GM19455 (cell line): Measurements from ENCODE around the gene PRPF18.
A peak's percentile ranks its signal among the peaks of the same experiment; 100 is the strongest.
"Not testable (repeated sequence)": the region's sequence is repeated elsewhere in the genome, so short reads cannot be mapped to it uniquely, and the experiment has no call there.

ENCODE experiments used
- ATAC-seq: cut with Tn5 transposase; IDR thresholded peaks from one replicate; pipeline ENCODE4 v1.9.1; 2021; ENCODE audit not compliant: unreplicated experiment

Gene PRPF18

DNA sequence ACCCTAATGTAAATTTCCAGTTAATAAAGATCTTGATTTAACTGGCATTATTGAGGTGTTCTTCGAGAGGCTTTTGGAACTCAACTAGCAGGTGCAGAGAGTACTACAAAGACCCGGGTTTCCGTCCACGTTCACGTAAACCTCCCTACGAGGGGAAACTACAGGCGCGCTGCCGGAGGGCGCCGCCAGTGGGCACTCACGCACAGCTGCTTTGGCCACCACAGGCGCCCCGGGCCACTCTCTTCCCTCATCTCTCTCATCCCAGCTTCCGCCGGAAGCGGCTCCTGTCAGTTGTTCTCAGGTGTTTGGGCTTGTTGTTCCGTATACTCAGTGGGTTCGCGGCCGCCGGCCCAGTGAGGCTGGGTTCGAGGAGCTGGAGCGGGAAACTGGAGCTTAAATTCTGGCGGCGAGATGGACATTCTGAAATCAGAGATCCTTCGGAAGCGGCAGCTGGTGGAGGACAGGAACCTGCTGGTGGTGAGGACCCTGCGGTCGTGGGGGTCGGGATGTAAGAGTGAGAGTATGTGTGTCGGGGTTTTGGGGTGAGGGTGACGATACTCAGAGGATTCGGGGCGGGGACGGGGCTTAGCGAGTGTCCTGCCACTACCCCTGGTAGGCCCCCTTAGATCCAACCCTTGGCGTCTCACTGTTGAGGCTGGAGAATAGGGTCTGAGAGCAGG is at the start of gene PRPF18:
TSS of gene PRPF18 (plus strand) at position 290 of the 680 bp plus-strand sequence. CDS start at position 412, 122 bp downstream.
- ATAC-seq = peak; percentile 99

- ATAC-seq = not testable (repeated sequence)
Observed at GRCh38 chr10:13537985-13538384, 48.8 kb upstream of the PRPF18 start.

DNA sequence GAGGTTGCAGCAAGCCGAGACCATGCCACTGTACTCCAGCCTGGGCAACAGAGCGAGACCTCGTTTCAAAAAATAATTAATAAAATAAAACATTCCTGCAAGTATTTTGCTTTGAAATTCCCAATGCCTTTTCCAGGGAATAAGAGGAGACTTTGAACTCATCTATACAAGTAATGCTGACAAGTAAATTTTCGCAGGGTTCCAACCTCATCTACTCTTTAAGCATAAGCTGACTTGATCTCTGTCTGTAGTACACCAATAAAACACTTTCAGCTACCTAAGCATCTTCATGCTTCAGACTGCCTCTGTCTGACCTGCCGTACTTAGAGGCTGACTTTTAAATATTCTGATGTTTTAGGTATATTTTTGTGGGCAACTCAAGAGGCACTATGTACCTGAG is 44.2 kb upstream of the PRPF18 start:
- no peak for ATAC-seq

GRCh38 chr10:13550802-13551201 is 36.0 kb upstream of the PRPF18 start:
- no peak for ATAC-seq

- no peak for ATAC-seq
Observed at GRCh38 chr10:13555884-13556510, 30.8 kb upstream of the PRPF18 start.

DNA sequence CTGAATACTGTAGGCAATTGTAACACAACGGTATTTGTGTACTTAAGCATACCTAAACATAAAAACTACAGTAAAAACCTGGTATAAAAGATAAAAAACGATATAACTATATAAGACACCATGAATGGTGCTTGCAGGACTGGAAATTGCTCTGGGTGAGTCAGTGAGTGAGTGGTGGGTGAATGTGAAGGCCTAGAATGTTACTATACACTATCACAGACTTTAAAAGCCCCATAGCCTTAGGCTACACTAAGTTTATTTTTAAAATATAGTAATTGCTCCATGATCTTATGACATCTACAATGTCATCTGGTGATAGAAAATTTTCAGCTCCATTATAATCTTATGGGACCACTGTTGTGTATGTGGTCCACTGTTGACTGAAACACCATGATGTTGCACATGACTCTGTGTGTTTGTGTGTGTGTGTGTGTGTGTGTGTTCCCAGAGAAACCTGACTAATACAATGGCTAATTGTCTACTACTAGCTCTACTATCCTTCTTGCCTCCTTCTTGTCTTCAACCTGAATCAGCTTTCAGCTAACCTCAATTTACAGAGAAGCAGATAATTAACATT is 27.6 kb upstream of the PRPF18 start:
- ATAC-seq = no peak

DNA sequence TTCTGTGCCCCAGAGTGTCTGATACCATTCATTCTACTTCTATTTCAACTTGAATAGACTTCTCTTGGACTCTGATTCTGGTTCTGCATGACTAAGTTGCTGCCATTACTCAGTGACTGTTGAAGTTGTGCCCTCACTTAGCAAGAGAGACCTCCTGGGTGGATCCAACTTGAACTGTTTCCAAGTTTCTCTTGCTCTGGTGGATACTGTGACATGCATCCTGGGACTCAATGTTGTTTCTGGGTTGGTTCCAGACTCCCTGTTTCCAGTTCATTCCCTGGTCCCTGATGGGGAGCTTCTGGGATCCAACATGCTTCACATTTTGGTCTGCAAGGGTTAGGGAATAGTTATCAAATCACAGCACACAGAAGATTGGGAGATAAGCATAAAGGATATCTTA is 26.2 kb upstream of the PRPF18 start:
- no peak for ATAC-seq

GRCh38 chr10:13563481-13564445 is 23.0 kb upstream of the PRPF18 start:
- ATAC-seq = no peak

DNA sequence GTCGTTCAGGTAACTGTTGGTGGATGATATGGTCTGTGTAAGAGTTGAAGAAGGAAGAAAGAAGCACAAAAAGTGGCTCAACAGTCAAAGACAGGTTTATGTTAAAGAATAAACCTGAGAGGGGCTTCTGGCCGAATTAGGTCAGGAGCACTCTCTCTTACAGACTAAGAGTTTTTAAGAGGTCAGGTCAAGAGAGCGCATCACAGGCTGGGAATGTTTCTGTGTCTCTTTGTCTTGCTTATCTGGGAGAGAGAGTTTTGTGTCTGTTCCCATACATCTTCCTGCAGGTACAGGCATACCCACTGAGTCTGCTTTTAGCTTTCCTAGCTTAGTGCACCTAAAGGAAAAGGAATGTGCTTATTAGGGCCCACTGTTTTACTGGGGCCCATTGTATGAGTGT is 22.2 kb upstream of the PRPF18 start:
- ATAC-seq = no peak

GRCh38 chr10:13567030-13567429 is 19.7 kb upstream of the PRPF18 start:
- no peak for ATAC-seq

GRCh38 chr10:13571541-13571940 is 15.2 kb upstream of the PRPF18 start:
- ATAC-seq = no peak

DNA sequence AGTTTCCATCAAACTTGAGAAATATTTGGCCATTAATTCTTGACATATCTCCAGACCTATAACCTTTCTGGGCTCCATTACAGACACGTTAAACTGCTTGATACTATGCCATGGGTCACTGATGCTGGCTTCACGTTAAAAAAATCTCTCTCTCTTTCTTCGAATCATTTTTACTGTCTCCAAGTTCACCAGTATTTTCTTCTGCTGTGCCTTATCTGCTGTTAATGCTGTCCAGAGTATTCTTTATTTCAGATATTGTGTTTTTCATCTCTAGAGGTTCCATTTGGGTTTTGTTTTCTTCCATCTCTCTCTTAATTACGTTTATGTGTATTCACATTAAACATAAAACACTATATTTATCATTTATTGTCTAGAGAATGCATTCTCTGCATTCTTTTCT is 12.8 kb upstream of the PRPF18 start:
- ATAC-seq = no peak

DNA sequence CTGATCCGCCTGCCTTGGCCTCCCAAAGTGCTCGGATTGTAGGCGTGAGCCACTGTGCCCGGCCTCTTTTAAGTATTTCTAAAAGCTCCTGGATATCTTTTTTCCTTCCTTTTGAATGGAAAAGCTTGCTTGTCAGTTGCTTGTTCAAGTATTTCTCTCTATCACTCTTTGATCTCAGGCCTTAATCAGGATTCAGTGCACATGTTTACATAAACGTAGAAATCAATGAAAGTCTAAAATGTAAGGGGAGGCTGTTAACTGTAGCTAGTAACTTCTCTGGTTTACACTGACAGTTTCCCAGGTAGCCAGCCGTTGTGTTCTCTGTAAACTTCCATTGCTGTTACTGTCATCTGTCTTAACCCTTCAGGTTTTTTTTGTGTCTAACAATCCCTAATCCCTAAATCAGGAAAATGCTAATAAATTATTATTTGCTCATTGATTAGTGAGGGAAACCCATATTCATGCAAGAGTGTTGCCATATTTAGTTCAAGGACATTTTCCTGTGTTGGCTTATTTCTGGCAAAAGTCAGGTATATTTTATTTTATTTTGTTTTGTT is 1.5 kb upstream of the PRPF18 start:
- no peak for ATAC-seq

DNA sequence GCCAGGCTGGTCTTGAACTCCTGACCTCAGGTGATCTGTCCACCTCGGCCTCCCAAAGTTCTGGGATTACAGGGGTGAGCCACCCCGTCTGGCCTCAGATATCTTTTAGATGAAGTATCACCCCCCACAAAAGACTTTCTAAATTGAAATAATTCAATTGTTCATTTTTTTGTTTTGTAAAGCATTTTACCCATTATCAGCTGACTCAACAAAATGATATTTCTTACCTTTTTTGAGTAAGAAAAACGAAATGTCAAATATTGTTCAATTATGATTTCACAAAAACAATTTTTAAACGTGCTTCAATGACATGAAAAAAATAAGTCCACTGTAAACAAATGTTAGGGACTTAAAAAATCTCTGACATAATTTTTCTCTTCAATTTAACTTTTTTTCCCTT is 822 bp upstream of the PRPF18 start:
- no peak for ATAC-seq

- ATAC-seq = no peak
Observed at GRCh38 chr10:13587391-13587790, 626 bp downstream of the PRPF18 start.

DNA sequence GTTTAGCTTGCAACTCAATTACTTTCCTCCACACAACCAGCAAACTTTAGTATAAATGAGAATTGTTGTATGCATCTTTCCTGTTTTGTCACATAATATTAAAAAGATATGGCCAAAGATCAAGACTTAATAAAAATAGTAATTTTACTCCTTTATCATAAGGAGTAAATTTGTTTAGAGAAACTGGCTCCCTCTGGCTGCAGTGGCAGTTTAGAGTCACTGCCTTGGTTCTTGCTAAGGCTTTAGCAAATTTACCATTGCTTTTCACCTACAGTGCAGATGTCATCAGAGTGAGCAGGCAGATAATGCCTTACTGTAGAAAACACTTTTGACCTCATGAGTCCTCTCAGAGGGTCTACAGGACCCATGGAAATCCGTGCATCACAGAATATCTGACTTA is 2.6 kb downstream of the PRPF18 start:
- no peak for ATAC-seq

DNA sequence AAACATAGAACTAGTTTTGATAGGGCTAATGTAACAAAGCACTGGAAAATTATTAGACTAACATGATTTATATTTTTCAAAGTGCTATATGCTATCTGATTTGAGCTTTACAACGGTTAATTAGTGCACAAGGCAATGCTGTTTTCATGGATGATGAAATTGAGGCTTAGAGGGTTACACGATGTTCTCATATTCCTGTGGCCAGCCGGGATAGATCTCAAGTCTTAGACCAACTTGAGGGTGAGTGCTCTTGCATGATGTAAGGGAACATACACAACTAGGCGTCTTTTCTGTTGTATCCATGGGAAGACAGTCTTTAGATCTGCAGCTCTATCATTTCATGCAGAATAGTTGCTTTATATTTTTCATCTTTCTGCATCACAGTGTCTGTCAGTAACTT is 4.1 kb downstream of the PRPF18 start:
- no peak for ATAC-seq

DNA sequence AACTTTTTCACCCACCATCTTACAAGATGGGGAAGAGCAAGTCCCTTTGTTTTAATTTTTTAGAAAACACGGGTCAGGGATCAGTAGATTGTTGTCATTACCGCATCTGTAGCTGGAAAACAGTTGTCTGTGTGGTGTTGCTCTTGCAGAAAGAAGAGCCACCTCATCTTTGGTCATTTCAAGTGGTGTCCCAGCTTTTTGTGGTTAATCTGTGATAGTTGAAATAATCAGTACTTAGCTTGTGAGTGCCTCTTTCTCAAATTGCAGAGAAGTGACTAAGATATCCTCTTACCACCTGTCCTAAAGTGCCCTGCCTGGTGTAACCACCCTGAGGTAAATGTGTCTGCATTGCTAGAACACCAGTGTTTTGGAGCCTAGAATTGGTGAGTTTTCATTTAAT is 5.5 kb downstream of the PRPF18 start:
- ATAC-seq = no peak

GRCh38 chr10:13593535-13593934 is 6.8 kb downstream of the PRPF18 start:
- ATAC-seq = no peak

GRCh38 chr10:13594641-13595040 is 7.9 kb downstream of the PRPF18 start:
- ATAC-seq = no peak

- ATAC-seq = no peak
Observed at GRCh38 chr10:13597909-13598308, 11.1 kb downstream of the PRPF18 start.
